ENCODE data around the gene CPVL. TPM values are rescaled to one million over a fixed set of nuclear protein-coding genes. Genes with fewer than 3 reads are reported as not detected.

CPVL gene
- total RNA-seq, 2 donors from 2014 or later, result 4.7 to 48.3 TPM

- DNase-seq (ENCODE audit: low spot score), result no peak
- no peak overlapping the region for H3K27ac ChIP-seq
- intact Hi-C loops (cut with DNase I), result no loop called here
- no peaks in the 10 kb centered on the region for H3K9me3 ChIP-seq
- TF ChIP-seq POLR2A (IDR thresholded peaks at IDR 0.05) (no peak), POLR2AphosphoS5 (IDR thresholded peaks at IDR 0.05) (no peak), CTCF (IDR thresholded peaks at IDR 0.05) (no peak)
- no peak overlapping the region for H3K4me3 ChIP-seq
- 81% methylated on average over 3 of the region's 3 CpGs for WGBS
- no peaks in the 10 kb centered on the region for H3K27me3 ChIP-seq (replicated peaks; ENCODE audit: insufficient read depth)
- H3K4me1 ChIP-seq (replicated peaks), result no peaks in the 10 kb centered on the region
- H3K36me3 ChIP-seq, result no peaks in the 10 kb centered on the region
These were observed 83.1 kb downstream of the CPVL start for GRCh38 chr7:29063236-29063635.

GRCh38 chr7:29053105-29053872 is 93.0 kb downstream of the CPVL start:
- H3K4me1 ChIP-seq (replicated peaks), result no peaks in the 10 kb centered on the region
- no peak for DNase-seq (ENCODE audit: low spot score)
- H3K36me3 ChIP-seq, result no peaks in the 10 kb centered on the region
- intact Hi-C loops (cut with DNase I), result no loop called here
- H3K27ac ChIP-seq, result no peak overlapping the region
- H3K27me3 ChIP-seq (replicated peaks; ENCODE audit: insufficient read depth), result no peaks in the 10 kb centered on the region
- H3K4me3 ChIP-seq, result no peak overlapping the region
- H3K9me3 ChIP-seq, result no peaks in the 10 kb centered on the region
- TF ChIP-seq POLR2AphosphoS5 (IDR thresholded peaks at IDR 0.05), result no peak
- TF ChIP-seq POLR2A (IDR thresholded peaks at IDR 0.05), result no peak
- no peak for TF ChIP-seq CTCF (IDR thresholded peaks at IDR 0.05)

GRCh38 chr7:29046978-29047377 is 99.4 kb downstream of the CPVL start:
- Histone ChIP-seq H3K9me3 (no peaks in the 10 kb centered on the region), H3K27ac (no peak overlapping the region), H3K4me3 (no peak overlapping the region), H3K27me3 (replicated peaks; ENCODE audit: insufficient read depth) (no peaks in the 10 kb centered on the region), H3K4me1 (replicated peaks) (no peaks in the 10 kb centered on the region), H3K36me3 (no peaks in the 10 kb centered on the region)
- WGBS, result 96% methylated on average over 2 of the region's 2 CpGs
- TF ChIP-seq CTCF (IDR thresholded peaks at IDR 0.05) (no peak), POLR2AphosphoS5 (IDR thresholded peaks at IDR 0.05) (no peak)
- intact Hi-C loops (cut with DNase I), result no loop called here
- DNase-seq (ENCODE audit: low spot score), result no peak

DNA sequence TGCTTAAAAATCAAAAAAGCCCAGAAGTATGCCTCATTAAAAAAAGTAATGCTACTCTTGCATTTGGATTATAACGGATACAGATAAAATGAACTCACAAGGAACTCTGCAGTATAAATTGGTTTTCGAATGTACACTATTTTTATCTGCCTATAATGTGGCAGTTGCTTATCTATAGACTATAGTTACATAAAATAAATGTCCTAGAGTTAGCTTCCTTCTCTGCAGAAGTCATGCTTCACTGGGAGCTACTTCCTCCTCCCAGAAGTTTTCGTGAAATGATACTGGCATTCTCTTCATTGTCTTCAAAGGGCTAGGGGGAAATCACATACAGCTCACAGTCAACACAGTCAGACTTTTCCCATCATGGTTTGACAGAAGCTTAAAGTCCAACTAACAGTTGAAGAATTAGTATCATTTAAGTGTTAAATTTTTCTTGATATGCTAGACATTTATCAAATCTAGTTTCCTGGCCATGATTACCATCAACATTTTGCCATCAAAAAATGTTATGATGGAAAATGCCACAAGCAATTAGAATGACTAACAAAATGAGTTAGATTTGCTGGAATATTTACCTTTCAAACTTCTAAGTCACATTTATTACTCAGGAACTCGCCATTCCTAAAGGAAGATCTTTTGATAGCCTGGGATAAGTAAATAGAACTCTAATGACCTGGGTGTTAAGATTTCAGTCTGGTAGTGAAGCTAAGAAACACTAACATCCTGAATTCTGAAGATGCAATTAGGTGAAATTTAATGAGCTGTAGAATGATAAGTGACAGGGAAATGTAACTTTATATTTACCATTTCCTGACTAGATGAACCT is 100.9 kb downstream of the CPVL start:
- TF ChIP-seq POLR2AphosphoS5 (IDR thresholded peaks at IDR 0.05) (no peak), POLR2A (IDR thresholded peaks at IDR 0.05) (no peak)

DNA sequence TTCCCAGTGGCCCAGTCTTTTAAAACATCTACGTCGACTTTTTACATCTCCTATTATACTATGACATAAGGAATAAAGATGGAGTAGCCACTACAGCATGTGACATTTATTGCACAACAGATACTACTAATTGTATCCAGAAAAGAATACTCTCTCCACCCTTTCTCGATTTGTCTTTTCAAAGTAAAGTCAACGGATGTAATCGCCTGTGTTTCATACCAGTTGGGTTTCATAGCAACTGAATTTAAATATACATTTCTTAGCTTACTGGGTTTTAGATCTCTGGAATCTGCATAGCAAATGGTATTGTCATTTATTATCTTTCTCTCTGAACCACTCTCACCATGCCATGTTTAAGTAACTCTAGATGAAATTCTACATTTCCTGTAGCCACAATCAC is 101.8 kb downstream of the CPVL start:
- Histone ChIP-seq H3K36me3 (no peaks in the 10 kb centered on the region), H3K9me3 (no peaks in the 10 kb centered on the region), H3K27me3 (replicated peaks; ENCODE audit: insufficient read depth) (no peaks in the 10 kb centered on the region), H3K4me3 (no peak overlapping the region), H3K27ac (no peak overlapping the region), H3K4me1 (replicated peaks) (no peaks in the 10 kb centered on the region)
- no peak for TF ChIP-seq POLR2A (IDR thresholded peaks at IDR 0.05)
- TF ChIP-seq CTCF (IDR thresholded peaks at IDR 0.05), result no peak
- TF ChIP-seq POLR2AphosphoS5 (IDR thresholded peaks at IDR 0.05), result no peak
- intact Hi-C loops (cut with DNase I), result no loop called here
- 80% methylated on average over 5 of the region's 5 CpGs for WGBS
- no peak for DNase-seq (ENCODE audit: low spot score)

More for the DNA sequence above, 100.9 kb downstream of the CPVL start:
- no peak for DNase-seq (ENCODE audit: low spot score)
- Histone ChIP-seq H3K27me3 (replicated peaks; ENCODE audit: insufficient read depth) (no peaks in the 10 kb centered on the region), H3K9me3 (no peaks in the 10 kb centered on the region), H3K4me1 (replicated peaks) (no peaks in the 10 kb centered on the region), H3K27ac (no peak overlapping the region), H3K4me3 (no peak overlapping the region), H3K36me3 (no peaks in the 10 kb centered on the region)
- WGBS, result 58% methylated on average over 4 of the region's 4 CpGs
- intact Hi-C loops (cut with DNase I), result no loop called here

All from prostate gland (tissue), 2 donors.